ENCODE results near the gene RND2. TPM values are rescaled to one million over a fixed set of nuclear protein-coding genes. Genes with fewer than 3 reads are reported as not detected.
A peak's percentile ranks its signal among the peaks of the same experiment; 100 is the strongest.
"Not testable (repeated sequence)": the region's sequence is repeated elsewhere in the genome, so short reads cannot be mapped to it uniquely, and the experiment has no call there.

The RND2 gene
- polyA plus RNA-seq (ENCODE audit: insufficient read length in 4 of 4): 1 to 10 TPM; 2.9 to 3.8 (median 3.6) TPM

GRCh38 chr17:43024407-43025289 is at the start of gene RND2:
Gene RND2, plus strand, starts transcription at chr17:43025231. Its CDS starts 117 bp downstream, at chr17:43025348.
- DNase-seq (ENCODE audit: low read depth in 4 of 4, low spot score in 3 of 4): peak; percentile 79 to 94 (median 90)

- no peak for DNase-seq (ENCODE audit: low read depth in 4 of 4, low spot score in 3 of 4)
Observed at GRCh38 chr17:42975265-42975664, 49.8 kb upstream of the RND2 start.

- not testable (repeated sequence) for DNase-seq (ENCODE audit: low read depth in 4 of 4, low spot score in 3 of 4)
Observed at GRCh38 chr17:42975701-42976100, 49.3 kb upstream of the RND2 start.

GRCh38 chr17:42979511-42980273 is 45.3 kb upstream of the RND2 start, which contains the start of gene PTGES3L:
Gene PTGES3L, minus strand, starts transcription at chr17:42980080. Its CDS starts 27 bp downstream, at chr17:42980053.
- DNase-seq (ENCODE audit: low read depth in 4 of 4, low spot score in 3 of 4): no peak

GRCh38 chr17:42980274-42980765 is 44.7 kb upstream of the RND2 start, which contains the start of gene RUNDC1:
Gene RUNDC1, plus strand, starts transcription at chr17:42980565. Its CDS starts 12 bp downstream, at chr17:42980577.
- DNase-seq (ENCODE audit: low read depth in 4 of 4, low spot score in 3 of 4): peak; percentile 71 to 91 (median 83)

- no peak for DNase-seq (ENCODE audit: low read depth in 4 of 4, low spot score in 3 of 4)
Observed at GRCh38 chr17:42980766-42981397, 44.1 kb upstream of the RND2 start.

- DNase-seq (ENCODE audit: low read depth in 4 of 4, low spot score in 3 of 4): no peak
Observed at GRCh38 chr17:42982266-42982665, 42.8 kb upstream of the RND2 start.

GRCh38 chr17:42985225-42985624 is 39.8 kb upstream of the RND2 start:
- no peak for DNase-seq (ENCODE audit: low read depth in 4 of 4, low spot score in 3 of 4)

GRCh38 chr17:42989141-42989540 is 35.9 kb upstream of the RND2 start:
- no peak for DNase-seq (ENCODE audit: low read depth in 4 of 4, low spot score in 3 of 4)

GRCh38 chr17:42989726-42990652 is 35.0 kb upstream of the RND2 start:
- DNase-seq (ENCODE audit: low read depth in 4 of 4, low spot score in 3 of 4): no peak

GRCh38 chr17:42991471-42991870 is 33.6 kb upstream of the RND2 start:
- no peak for DNase-seq (ENCODE audit: low read depth in 4 of 4, low spot score in 3 of 4)

GRCh38 chr17:42992872-42993271 is 32.2 kb upstream of the RND2 start:
- no peak for DNase-seq (ENCODE audit: low read depth in 4 of 4, low spot score in 3 of 4)

- not testable (repeated sequence) for DNase-seq (ENCODE audit: low read depth in 4 of 4, low spot score in 3 of 4)
Observed at GRCh38 chr17:42993913-42994312, 31.1 kb upstream of the RND2 start.

GRCh38 chr17:42997390-42997983 is 27.5 kb upstream of the RND2 start:
- DNase-seq (ENCODE audit: low read depth in 4 of 4, low spot score in 3 of 4): no peak

- DNase-seq (ENCODE audit: low read depth in 4 of 4, low spot score in 3 of 4): peak; percentile 99 to 100 (median 100)
Observed at GRCh38 chr17:42997984-42998938, 26.8 kb upstream of the RND2 start, which contains the start of gene RPL27. Gene RPL27, plus strand, starts transcription at chr17:42998419. Its CDS starts 332 bp downstream, at chr17:42998751.

GRCh38 chr17:42999003-42999525 is 26.0 kb upstream of the RND2 start:
- no peak for DNase-seq (ENCODE audit: low read depth in 4 of 4, low spot score in 3 of 4)

GRCh38 chr17:43000894-43001293 is 24.1 kb upstream of the RND2 start:
- DNase-seq (ENCODE audit: low read depth in 4 of 4, low spot score in 3 of 4): not testable (repeated sequence)
